A673 (cell line): ENCODE measurements around the gene TMEM217.

Experiments used
- CTCF ChIP-seq: fragments of 300-800, 200-600 bp; sonication (generic); conservative IDR thresholded peaks from 2 replicates; pipeline ENCODE4 v1.5.1; 2017; ENCODE audit warnings: low read depth, mild to moderate bottlenecking, antibody characterized with exemption, low read length, moderate library complexity, mixed read lengths
- EZH2 ChIP-seq: fragments of 200-600 bp; sonication (generic); IDR thresholded peaks from 2 replicates; pipeline ENCODE4 v1.6.1; 2017; ENCODE audit warnings: borderline replicate concordance, low read depth, mild to moderate bottlenecking, mixed read lengths, antibody characterized with exemption, low read length; ENCODE audit not compliant: poor library complexity, severe bottlenecking

GRCh38 chr6:37299990-37300389 lies 42.0 kb upstream of the TMEM217 start:
- TF ChIP-seq EZH2 (no peak), CTCF (no peak)
